HUES64 (cell line): ENCODE data around the gene CCL5.

Experiments
- H3K27ac ChIP-seq: 2 replicates; pipeline ENCODE4 v1.7.0; 2013; ENCODE audit warnings: low read depth, low read length, inconsistent platforms
- H3K27me3 ChIP-seq: 2 replicates; pipeline ENCODE4 v1.6.1; 2013; ENCODE audit warnings: mild to moderate bottlenecking, low read length; ENCODE audit not compliant: insufficient read depth
- H3K36me3 ChIP-seq: 2 replicates; pipeline ENCODE4 v1.6.1; 2013; ENCODE audit warnings: mild to moderate bottlenecking, low read length; ENCODE audit not compliant: insufficient read depth
- H3K4me1 ChIP-seq: 2 replicates; pipeline ENCODE4 v1.6.1; 2013; ENCODE audit warnings: mild to moderate bottlenecking, low read length, moderate library complexity; ENCODE audit not compliant: insufficient read depth
- H3K4me3 ChIP-seq: 2 replicates; pipeline ENCODE4 v1.5.1; 2013; ENCODE audit warnings: mild to moderate bottlenecking, low read length, moderate library complexity
- H3K9ac ChIP-seq: 2 replicates; pipeline ENCODE4 v1.6.1; 2013; ENCODE audit warnings: mild to moderate bottlenecking, low read depth, low read length
- H3K9me3 ChIP-seq: 2 replicates; pipeline ENCODE4 v1.6.1; 2013; ENCODE audit warnings: low read depth, low read length; ENCODE audit not compliant: insufficient read depth
- WGBS: fragments of 150-250, 120-280 bp; methylation state at CpG from one replicate; pipeline ENCODE4 v1.1.7; 2013; ENCODE audit warnings: missing lambda C conversion rate; 5-methylcytosine and 5-hydroxymethylcytosine counted together

The CCL5 gene

GRCh38 chr17:35912339-35912912, 32.3 kb upstream of the CCL5 start:
- Histone ChIP-seq H3K27ac (no peak overlapping the region), H3K36me3 (no peaks in the 10 kb centered on the region), H3K4me1 (no peaks in the 10 kb centered on the region), H3K9ac (no peak overlapping the region), H3K4me3 (no peak overlapping the region), H3K27me3 (no peaks in the 10 kb centered on the region), H3K9me3 (peaks cover 3% of the 10 kb centered on the region)
- WGBS: 96% methylated on average over 3 of the region's 3 CpGs

DNA sequence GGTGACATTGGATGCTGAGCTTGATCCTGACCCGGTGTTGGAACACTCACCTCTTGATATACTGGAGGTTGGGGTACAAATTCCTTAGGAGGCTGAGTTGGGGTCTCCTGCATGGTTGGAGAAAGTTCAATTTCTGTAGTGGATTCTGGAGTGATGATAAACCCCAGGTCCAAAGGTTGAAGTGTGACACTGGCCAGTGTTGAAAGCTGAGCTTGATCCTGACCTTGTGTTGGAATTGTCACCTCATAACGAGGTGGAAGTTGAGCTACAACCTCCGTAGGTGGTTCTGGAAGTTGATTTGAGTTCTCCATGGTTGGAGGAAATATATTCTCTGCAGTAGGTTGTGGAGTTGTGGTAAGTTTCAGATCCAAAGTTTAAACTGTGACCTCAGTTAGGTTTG, 29.2 kb upstream of the CCL5 start:
- 90% methylated on average over 3 of the region's 3 CpGs for WGBS
- H3K9me3 ChIP-seq: peaks cover 3% of the 10 kb centered on the region; the same call in 1 of the 2 replicates
- no peaks in the 10 kb centered on the region for H3K36me3 ChIP-seq

GRCh38 chr17:35907691-35908090, 27.5 kb upstream of the CCL5 start:
- WGBS: 91% methylated on average over 5 of the region's 5 CpGs
- no peaks in the 10 kb centered on the region for H3K4me1 ChIP-seq
- no peak overlapping the region for H3K9ac ChIP-seq
- H3K27me3 ChIP-seq: no peaks in the 10 kb centered on the region
- no peak overlapping the region for H3K4me3 ChIP-seq
- no peak overlapping the region for H3K27ac ChIP-seq
- no peaks in the 10 kb centered on the region for H3K36me3 ChIP-seq
- peaks cover 3% of the 10 kb centered on the region; the same call in 1 of the 2 replicates for H3K9me3 ChIP-seq

More for the DNA sequence above, 29.2 kb upstream of the CCL5 start:
- no peaks in the 10 kb centered on the region for H3K4me1 ChIP-seq
- no peak overlapping the region for H3K27ac ChIP-seq
- no peaks in the 10 kb centered on the region for H3K27me3 ChIP-seq
- no peak overlapping the region for H3K4me3 ChIP-seq
- no peak overlapping the region for H3K9ac ChIP-seq

DNA sequence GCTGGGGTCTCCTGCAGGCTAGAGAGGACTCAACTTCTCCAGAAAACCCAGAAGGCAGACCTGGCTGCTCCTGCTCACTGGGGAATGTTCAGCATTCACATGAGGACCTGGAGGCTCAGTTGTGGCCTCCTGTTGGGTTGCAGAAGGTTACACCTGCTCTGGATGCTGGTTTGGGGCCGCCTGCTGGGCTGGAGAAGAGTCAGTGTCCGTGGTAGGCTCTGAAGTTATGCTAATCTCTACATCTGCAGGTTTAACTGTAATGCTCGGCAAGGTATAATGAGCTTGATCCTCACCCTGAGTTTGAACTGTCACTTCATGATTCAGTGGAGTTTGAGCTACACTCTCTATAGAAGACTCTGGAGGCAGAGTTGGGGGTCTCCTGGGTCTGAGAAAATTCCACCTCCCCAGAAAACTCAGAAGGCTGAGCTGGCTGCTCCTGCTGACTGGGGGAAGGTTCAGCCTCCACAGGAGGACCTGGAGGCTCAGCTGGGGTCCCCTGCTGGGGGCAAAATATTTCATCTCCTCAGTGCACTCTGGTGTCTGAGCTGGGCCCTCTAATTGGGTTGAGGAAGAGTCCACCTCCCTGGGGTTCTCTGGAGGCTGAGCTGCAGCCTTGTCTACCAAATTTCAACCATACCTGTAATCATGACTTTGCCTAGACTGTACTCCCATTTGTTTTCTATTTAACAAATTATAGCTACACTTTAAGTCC, 26.9 kb upstream of the CCL5 start:
- Histone ChIP-seq H3K27me3 (no peaks in the 10 kb centered on the region), H3K9ac (no peak overlapping the region)

GRCh38 chr17:35906191-35906925, 26.2 kb upstream of the CCL5 start:
- 92% methylated on average over 5 of the region's 5 CpGs for WGBS
- no peaks in the 10 kb centered on the region for H3K36me3 ChIP-seq
- no peak overlapping the region for H3K27ac ChIP-seq
- H3K4me1 ChIP-seq: no peaks in the 10 kb centered on the region
- H3K27me3 ChIP-seq: no peaks in the 10 kb centered on the region
- H3K4me3 ChIP-seq: no peak overlapping the region
- peaks cover 3% of the 10 kb centered on the region; the same call in 1 of the 2 replicates for H3K9me3 ChIP-seq
- no peak overlapping the region for H3K9ac ChIP-seq

More for the DNA sequence above, 26.9 kb upstream of the CCL5 start:
- Histone ChIP-seq H3K9me3 (peaks cover 3% of the 10 kb centered on the region; the same call in 1 of the 2 replicates), H3K4me3 (no peak overlapping the region), H3K27ac (no peak overlapping the region), H3K4me1 (no peaks in the 10 kb centered on the region), H3K36me3 (no peaks in the 10 kb centered on the region)
- 70% methylated on average over 3 of the region's 3 CpGs for WGBS

GRCh38 chr17:35903451-35903850, 23.3 kb upstream of the CCL5 start:
- H3K9me3 ChIP-seq: no peaks in the 10 kb centered on the region
- H3K36me3 ChIP-seq: no peaks in the 10 kb centered on the region
- 94% methylated on average over 3 of the region's 5 CpGs for WGBS
- no peaks in the 10 kb centered on the region for H3K4me1 ChIP-seq
- no peak overlapping the region for H3K4me3 ChIP-seq
- no peaks in the 10 kb centered on the region for H3K27me3 ChIP-seq
- no peak overlapping the region for H3K9ac ChIP-seq
- H3K27ac ChIP-seq: no peak overlapping the region

- WGBS: 98% methylated on average over 5 of the region's 9 CpGs
- Histone ChIP-seq H3K27me3 (no peaks in the 10 kb centered on the region), H3K4me1 (no peaks in the 10 kb centered on the region), H3K4me3 (no peak overlapping the region), H3K9me3 (no peaks in the 10 kb centered on the region), H3K36me3 (no peaks in the 10 kb centered on the region), H3K9ac (no peak overlapping the region), H3K27ac (no peak overlapping the region)
Observed at GRCh38 chr17:35901631-35902175, 21.5 kb upstream of the CCL5 start.

- Histone ChIP-seq H3K4me3 (no peak overlapping the region), H3K4me1 (no peaks in the 10 kb centered on the region), H3K27me3 (no peaks in the 10 kb centered on the region), H3K9ac (no peak overlapping the region), H3K36me3 (no peaks in the 10 kb centered on the region), H3K27ac (no peak overlapping the region), H3K9me3 (no peaks in the 10 kb centered on the region)
- 93% methylated on average over 11 of the region's 11 CpGs for WGBS
Observed at GRCh38 chr17:35900708-35901480, 20.7 kb upstream of the CCL5 start.

DNA sequence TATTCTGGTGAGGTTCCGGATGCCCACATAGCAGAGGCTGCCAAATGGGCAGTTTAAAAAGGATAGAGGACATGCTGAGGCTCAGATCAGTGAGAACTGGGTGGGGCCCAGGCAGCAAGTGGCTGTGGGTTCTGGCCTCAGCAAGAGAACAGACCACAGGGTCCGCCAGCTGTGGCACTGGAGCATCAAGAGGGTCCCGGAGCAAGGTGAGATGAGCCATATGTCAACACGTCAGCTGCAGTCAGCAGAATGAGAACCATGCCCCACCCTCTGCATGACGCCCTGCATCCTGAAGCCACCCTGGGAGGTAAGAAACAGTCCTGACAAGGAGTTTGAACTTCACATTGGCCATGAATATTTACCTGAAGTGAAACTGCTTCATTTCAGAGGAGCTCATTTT, 20.1 kb upstream of the CCL5 start:
- no peak overlapping the region for H3K4me3 ChIP-seq
- 88% methylated on average over 5 of the region's 5 CpGs for WGBS
- H3K9me3 ChIP-seq: no peaks in the 10 kb centered on the region
- no peak overlapping the region for H3K9ac ChIP-seq
- no peaks in the 10 kb centered on the region for H3K4me1 ChIP-seq
- H3K27me3 ChIP-seq: no peaks in the 10 kb centered on the region
- H3K27ac ChIP-seq: no peak overlapping the region
- no peaks in the 10 kb centered on the region for H3K36me3 ChIP-seq

DNA sequence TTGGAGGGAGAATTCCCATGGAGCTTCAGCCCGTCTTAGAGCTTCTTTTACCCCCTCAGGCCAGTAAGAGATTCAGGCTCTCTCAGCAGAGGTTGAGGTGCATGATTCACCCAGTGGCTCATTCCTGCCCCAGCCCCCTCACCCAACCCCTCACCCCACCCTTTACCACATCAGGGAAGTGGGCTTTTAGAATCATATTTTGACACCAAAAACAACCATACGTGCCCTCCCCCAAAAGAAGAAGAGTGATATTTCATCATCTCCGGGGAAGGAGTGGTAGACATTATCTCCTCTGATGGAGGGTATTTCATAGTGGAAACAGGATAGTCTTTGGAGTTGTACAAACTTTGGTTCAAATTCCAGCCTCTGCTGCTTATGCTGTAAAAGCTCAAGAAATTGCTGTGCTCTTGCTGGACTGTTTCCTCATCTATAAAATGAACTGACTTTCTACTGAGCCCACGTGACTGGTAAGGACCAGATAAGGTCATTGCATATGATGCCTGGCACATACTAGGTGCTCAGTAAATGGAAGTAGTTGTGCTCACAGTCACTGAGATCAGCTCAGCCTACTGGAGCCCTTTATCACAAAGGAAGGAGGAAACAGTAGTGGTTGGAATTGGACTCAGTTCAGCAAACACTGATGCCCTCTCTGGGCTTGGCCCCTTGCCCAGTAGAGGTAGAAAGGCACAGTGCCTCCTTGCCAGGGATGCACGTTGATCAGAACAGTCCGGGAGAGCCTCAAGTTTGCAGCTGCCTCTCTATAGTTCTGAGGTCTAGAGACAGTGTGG, 18.3 kb upstream of the CCL5 start:
- no peak overlapping the region for H3K9ac ChIP-seq
- H3K27ac ChIP-seq: no peak overlapping the region
- no peaks in the 10 kb centered on the region for H3K27me3 ChIP-seq
- WGBS: 91% methylated on average over 6 of the region's 6 CpGs
- H3K4me3 ChIP-seq: no peak overlapping the region
- H3K9me3 ChIP-seq: no peaks in the 10 kb centered on the region
- no peaks in the 10 kb centered on the region for H3K36me3 ChIP-seq
- H3K4me1 ChIP-seq: no peaks in the 10 kb centered on the region
